Nephron (organoid): ENCODE data around the gene E2F1.

Experiments used
- H3K27ac Mint-ChIP-seq, 3 experiments: 2 replicates each; pipeline ENCODE4 v1.8.0; 2020; ENCODE audit warnings: mixed read lengths in 3 of 3, mild to moderate bottlenecking in 2 of 3, moderate library complexity in 1 of 3
- H3K27me3 Mint-ChIP-seq: 2 replicates; pipeline ENCODE4 v1.8.0; 2021; ENCODE audit warnings: low read depth, mild to moderate bottlenecking, moderate library complexity, mixed read lengths
- H3K36me3 Mint-ChIP-seq: 2 replicates; pipeline ENCODE4 v1.8.0; 2020; ENCODE audit warnings: low read depth, mixed read lengths
- H3K4me1 Mint-ChIP-seq: 2 replicates; pipeline ENCODE4 v1.8.0; 2020; ENCODE audit warnings: mixed read lengths
- H3K4me3 Mint-ChIP-seq, 3 experiments: 2 replicates each; pipeline ENCODE4 v1.8.0; 2020; ENCODE audit warnings: mild to moderate bottlenecking in 3 of 3, mixed read lengths in 3 of 3, moderate library complexity in 2 of 3
- H3K9me3 Mint-ChIP-seq: 2 replicates; pipeline ENCODE4 v1.8.0; 2020; ENCODE audit warnings: mixed read lengths
- TF ChIP-seq, protein P1 (sequence below), 3 experiments: fragments of 200-600 bp; sonication (generic); IDR thresholded peaks; one replicate each; pipeline ENCODE4 v1.5.0; 2021; ENCODE audit warnings: antibody characterized with exemption in 3 of 3; ENCODE audit not compliant: unreplicated experiment in 3 of 3

Gene E2F1

GRCh38 chr20:33626190-33626589, 60.0 kb downstream of the E2F1 start:
- no peak overlapping the region for H3K27ac Mint-ChIP-seq
- H3K27me3 Mint-ChIP-seq, result no peaks in the 10 kb centered on the region
- H3K9me3 Mint-ChIP-seq, result no peaks in the 10 kb centered on the region
- TF ChIP-seq, protein P1, sequence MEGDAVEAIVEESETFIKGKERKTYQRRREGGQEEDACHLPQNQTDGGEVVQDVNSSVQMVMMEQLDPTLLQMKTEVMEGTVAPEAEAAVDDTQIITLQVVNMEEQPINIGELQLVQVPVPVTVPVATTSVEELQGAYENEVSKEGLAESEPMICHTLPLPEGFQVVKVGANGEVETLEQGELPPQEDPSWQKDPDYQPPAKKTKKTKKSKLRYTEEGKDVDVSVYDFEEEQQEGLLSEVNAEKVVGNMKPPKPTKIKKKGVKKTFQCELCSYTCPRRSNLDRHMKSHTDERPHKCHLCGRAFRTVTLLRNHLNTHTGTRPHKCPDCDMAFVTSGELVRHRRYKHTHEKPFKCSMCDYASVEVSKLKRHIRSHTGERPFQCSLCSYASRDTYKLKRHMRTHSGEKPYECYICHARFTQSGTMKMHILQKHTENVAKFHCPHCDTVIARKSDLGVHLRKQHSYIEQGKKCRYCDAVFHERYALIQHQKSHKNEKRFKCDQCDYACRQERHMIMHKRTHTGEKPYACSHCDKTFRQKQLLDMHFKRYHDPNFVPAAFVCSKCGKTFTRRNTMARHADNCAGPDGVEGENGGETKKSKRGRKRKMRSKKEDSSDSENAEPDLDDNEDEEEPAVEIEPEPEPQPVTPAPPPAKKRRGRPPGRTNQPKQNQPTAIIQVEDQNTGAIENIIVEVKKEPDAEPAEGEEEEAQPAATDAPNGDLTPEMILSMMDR (IDR thresholded peaks at IDR 0.05; ENCODE audit: unreplicated experiment in 3 of 3), result no peak
- no peak overlapping the region for H3K4me3 Mint-ChIP-seq
- H3K36me3 Mint-ChIP-seq, result peaks cover 87% of the 10 kb centered on the region
- H3K4me1 Mint-ChIP-seq, result peaks cover 6% of the 10 kb centered on the region
